Stimulated activated CD8-positive, alpha-beta memory T cell treated with anti-CD3 and anti-CD28 coated beads, Interleukin-12 subunit alpha, Interleukin-12 subunit beta, amount 100 ng/mL, for 4 hours (primary cell): ENCODE measurements around the gene OR4F15.

Source experiments
- DNase-seq: peaks from one replicate; pipeline ENCODE4 v3.0.0-alpha.2; 2020; ENCODE audit warnings: low read depth

OR4F15 gene

DNA sequence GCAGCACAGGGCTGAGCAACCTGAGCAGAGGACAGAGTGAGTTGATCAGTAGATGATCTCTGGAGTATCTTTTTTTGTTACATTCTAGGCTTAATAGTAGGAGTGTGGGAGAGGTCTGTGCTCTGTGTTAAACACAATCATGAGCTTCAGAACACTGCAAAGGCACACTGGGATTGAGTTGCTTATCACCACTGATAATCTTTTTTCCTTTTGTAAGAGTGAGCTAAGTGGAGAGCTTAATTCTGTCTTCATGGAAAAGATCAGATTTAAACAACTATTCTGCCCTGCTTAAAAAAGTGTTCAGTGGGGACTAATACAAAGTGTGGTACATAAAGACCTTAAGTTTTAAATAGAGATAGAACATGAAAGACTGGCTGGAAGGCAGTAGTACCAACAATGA, 7.6 kb upstream of the OR4F15 start:
- DNase-seq, result no peak

DNA sequence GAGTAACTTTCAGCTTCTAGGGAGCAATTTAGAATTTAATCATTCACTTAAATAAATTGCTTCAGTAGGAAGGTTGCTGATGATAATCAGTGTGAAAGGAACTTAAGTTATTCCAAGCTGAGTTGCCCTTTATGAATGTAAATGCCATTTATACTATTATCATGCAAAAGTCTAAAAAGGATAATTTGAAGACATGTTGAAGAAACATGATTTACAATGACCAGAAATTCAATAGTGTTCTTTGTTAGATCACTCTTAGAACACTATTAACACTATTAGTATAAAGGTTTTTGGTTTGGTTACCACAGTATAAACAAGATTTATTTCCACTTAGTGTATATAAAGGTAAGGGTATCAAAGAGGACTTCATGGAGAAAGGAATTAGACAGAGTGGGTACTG, 7.1 kb upstream of the OR4F15 start:
- no peak for DNase-seq

GRCh38 chr15:101805605-101806345, 6.2 kb upstream of the OR4F15 start:
- DNase-seq, result no peak

DNA sequence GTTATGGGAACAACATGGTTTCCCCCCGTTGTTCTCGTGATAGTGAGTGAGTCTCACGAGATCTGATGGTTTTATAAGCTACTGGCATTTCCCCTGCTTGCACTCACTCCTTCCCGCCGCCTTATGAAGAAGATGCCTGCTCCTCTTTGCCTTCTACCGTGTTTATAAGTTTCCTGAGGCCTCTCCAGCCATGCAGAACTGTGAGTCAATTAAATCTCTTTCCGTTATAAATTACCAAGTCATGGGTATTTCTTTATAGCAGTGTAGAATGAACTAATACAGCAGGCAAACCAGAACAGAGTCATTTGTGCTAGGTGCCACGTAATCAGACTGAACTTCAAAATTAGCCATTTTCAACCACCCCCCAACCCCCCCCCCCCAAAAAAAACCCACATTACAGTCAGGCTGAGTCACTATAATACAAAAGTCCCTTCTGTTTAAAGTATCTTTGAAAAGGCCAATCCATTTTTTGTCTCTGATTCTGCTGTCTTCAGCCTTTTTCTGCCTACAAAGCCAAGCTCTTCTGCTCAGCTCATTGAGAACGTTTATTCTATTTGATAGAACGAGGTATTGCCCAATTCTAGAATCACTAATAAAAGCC, 4.6 kb upstream of the OR4F15 start:
- no peak for DNase-seq

DNA sequence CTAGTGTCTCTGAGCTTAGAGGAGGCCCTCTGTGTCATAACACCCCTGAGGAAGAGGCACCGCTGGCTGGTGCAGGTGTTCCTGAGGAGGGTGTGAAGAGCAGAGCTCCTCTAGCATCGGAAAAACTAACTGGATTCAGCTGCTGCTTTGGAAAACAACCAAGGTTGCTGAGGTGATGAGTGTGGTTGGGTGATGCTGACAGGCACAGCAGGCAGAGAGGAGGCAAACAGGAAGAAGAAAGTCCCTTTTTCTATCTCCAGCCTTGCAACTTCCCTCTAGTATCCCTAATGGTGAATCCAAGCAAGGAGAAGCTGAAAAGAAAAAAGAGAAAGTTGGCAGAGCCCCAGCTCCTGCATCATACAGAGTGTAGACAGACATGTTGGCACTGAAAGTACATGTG, 3.8 kb upstream of the OR4F15 start:
- no peak for DNase-seq

DNA sequence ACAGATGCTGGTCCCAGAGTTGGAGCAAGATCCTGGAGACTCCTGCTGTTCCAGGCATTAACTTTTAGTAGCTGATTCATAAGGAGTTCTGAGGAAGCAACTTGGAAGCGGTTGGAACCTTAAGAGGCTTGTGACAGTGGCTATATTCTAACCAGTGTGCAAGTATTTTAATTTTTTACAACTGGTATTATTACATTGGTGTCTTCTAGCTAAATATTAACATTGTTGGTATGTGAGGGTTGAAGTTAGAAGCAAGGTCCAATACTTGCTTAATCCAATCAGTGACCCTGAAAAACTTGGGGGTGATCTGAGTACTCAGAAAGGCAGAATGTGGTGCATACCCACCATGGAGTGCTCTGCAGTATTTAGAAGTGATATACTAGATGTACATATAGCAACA, 1.5 kb upstream of the OR4F15 start:
- no peak for DNase-seq

- DNase-seq, result no peak
These were observed 1.1 kb upstream of the OR4F15 start for GRCh38 chr15:101810876-101811275.

DNA sequence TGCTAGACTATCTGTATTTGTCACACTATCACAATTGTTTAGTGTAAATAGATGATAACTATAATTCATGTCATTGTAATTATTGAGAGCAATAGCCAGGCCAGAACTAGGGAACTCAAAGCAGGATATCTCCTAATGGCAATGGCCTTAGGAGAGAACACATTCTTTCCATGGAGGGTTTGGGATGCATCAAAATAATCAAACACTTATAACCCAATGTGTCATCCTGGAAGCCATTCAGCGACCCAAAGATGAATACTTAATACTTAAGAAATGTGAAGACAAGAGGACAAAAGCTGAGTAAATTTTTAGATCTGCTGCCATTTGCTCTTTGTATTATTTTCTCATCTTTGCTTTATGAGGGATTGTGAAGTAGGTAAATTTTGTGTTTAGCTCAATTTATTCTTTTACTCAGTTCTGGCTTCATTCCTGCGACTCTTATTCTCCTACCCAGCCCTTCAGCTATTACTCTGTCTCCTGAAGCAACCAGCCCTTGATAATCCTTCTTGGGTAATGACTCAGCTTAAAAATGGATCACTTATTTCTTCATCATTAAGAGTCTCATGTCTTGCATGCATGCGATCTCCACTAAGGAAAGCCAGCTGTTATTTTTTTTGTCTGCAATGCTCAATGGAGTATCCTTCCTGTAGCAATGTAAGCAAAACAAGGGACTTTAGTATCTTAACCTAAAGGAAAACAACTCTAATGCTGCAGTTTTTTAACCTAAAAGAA, 2.0 kb downstream of the OR4F15 start:
- DNase-seq, result no peak

GRCh38 chr15:101820781-101821180, 8.8 kb downstream of the OR4F15 start:
- no peak for DNase-seq

- no peak for DNase-seq
These were observed 15.3 kb downstream of the OR4F15 start for GRCh38 chr15:101827257-101827656.

GRCh38 chr15:101828774-101829173, 16.8 kb downstream of the OR4F15 start:
- DNase-seq, result no peak

DNA sequence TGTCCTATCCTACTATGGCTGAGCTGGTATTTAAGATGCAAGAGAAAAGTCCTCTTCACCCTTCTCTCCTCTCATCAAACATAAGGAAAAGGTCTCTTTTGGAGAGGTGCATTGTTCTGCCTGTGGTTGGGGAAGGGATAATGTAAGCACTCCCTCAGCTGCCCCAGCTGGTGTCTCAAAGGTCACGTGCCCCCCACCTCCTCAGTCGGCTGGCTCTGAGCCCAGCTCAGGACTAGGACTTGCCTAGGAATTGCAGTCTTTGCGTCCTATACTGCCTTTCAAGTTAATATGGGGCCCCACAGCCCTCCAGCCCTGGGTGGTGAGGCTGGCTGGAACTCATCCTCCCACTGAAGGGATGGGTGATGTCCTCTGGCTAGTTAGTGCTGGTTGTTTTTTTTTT, 29.7 kb downstream of the OR4F15 start:
- no peak for DNase-seq

GRCh38 chr15:101844916-101845315, 32.9 kb downstream of the OR4F15 start:
- no peak for DNase-seq

GRCh38 chr15:101852356-101852755, 40.4 kb downstream of the OR4F15 start:
- no peak for DNase-seq
